GM21576 (cell line): ENCODE results near the gene PRDX5.

ENCODE experiments used
- ATAC-seq: cut with Tn5 transposase; IDR thresholded peaks from one replicate; pipeline ENCODE4 v1.9.1; 2021; ENCODE audit warnings: mild to moderate bottlenecking, moderate library complexity; ENCODE audit not compliant: unreplicated experiment

PRDX5 gene

DNA sequence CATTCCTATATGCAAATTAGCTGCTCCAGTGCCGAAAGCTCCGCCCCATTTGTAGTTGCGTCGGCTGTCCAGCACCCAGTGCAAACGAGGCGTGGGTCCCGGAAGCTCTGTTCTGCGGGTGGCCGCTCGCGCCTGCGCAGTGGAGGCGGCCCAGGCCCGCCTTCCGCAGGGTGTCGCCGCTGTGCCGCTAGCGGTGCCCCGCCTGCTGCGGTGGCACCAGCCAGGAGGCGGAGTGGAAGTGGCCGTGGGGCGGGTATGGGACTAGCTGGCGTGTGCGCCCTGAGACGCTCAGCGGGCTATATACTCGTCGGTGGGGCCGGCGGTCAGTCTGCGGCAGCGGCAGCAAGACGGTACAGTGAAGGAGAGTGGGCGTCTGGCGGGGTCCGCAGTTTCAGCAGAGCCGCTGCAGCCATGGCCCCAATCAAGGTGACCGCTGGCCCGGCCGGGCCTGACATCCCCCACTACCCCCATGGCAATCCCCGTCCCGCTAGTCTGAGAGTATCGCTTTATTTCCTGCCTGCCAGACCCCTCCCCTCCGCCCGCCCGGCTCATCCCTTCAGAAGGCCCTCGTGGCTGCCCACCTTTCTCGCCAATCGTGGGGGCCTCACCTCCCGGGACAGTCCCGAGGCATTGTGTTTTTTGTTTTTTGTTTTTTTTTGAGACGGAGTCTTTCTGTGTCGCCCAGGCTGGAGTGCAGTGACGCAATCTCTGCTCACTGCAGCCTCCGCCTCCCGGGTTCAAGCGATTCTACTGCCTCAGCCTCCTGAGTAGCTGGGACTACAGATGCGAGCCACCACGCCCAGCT, at the start of gene PRDX5:
PRDX5 (plus strand) TSS at position 161 of the 805 bp plus-strand sequence; CDS start at position 256, 95 bp downstream.
- peak; percentile 64 for ATAC-seq

DNA sequence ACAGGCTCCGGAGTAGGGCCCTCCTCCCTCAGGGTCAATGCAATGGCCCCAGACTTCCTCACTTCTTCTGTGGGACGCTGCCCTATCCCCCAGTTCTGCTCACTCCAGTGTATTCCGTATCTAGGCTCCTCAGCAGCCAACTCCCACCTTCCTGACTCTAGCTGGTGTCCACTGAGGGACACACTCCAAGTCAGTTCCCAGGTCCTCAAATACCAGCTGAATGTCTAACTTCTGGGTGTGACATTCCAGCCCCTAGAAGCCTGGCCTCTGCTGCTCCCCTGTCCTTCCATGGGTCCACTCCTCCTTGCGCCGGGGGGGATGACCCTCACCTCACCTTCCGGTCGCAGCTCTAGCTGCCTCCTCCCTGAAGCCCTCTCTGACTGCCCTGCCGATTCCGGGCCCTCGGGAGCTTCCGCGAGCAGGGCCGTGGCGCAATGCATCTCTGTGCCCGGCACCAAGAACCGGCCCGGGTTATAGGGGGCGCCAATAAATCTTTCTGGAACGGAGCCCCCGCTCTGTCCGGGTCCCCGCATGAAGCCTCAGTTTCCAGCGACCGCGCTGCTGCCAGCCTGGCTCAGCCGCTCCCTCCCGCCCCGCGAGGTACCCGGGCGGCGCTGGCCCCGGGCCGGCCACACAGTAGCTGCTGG, 48.9 kb upstream of the PRDX5 start:
- ATAC-seq: peak; percentile 7

DNA sequence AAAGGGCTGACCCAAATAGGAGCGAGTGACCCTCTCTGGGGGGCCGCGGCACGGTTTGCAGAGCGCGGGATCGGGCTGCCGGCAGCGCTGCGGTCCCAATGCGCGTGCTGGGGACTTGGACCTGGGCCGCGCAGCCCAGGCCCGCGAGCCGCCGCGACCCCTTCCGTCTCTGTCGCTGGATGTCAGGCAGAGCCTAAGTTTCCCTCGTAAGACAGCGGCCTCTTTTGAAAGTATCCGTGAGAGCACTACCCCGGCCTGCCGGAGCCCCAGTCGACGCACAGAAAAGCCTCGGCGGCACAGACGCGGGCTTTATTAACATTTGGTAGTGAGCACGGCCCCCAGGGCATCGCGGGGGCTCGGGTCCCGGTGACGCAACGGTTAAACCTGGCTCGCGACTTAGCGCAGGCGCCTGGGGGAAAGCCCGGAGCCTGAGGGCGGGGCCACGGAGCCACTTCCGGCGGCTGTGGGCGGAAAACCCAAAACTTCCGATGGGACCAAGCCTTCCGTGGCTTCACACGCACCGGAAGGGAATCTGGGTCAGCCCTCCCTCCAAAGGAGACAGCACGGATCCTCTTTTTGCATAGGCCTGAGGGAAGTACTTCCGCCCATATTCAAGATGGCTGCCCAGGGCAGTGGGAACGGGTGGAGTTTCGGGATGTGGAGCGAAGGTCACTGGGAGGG, 48.2 kb upstream of the PRDX5 start:
- peak; percentile 57 for ATAC-seq

DNA sequence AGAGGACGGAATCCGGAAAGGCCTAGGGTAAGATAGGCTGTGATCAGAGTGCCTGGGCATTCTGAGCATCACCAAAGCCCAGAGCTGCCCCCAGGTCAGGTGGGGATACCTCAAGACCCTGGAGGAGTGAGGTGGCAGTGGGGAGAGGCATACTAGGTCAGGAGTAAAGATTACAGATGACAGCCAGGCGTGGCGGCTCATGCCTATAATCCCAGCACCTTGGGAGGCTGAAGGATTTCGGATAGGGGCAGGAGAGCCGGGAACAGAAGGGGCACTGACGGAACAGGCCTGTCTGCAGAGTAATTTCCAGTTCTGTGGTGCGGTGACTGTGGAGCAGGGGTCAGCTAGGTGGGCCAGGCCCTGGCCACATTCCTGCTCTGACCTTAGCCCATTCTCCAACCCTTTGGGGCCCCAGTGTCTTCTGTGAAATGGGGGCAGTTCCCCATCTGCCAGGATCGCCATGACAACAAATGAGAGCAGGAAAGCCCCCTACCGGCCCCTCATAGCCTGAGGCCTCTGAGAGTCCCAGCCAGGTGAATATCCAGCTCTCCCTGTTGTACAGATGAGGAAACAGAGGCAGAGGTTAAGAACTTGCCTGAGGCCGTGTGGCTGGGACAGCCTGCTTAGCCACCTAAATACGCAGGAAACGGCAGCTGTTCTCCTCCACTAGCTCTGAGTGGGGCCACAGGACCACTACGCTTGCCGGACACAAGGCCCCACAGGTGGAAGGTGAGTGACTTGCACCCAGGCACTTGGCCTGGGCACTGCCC, 42.7 kb upstream of the PRDX5 start:
- ATAC-seq: no peak

DNA sequence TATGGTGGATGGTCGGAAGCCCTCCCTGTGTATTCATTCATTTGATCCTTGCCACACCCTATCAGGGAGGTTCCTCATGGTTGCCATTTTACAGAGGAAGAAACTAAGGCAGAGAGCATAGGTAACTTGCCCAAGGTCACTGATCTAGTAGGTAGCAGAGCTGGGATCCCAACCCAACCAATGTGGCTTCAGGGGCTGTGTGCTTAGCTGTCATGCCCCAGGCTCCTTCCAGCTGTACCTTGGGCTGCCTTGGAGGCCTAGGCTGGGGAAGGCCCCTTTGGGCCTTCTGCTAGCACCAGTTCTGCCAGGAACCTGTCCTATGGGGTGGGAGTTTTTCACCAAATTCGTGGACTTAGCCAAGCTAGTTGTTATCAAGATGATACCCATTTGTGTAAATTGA, 42.1 kb upstream of the PRDX5 start:
- no peak for ATAC-seq

DNA sequence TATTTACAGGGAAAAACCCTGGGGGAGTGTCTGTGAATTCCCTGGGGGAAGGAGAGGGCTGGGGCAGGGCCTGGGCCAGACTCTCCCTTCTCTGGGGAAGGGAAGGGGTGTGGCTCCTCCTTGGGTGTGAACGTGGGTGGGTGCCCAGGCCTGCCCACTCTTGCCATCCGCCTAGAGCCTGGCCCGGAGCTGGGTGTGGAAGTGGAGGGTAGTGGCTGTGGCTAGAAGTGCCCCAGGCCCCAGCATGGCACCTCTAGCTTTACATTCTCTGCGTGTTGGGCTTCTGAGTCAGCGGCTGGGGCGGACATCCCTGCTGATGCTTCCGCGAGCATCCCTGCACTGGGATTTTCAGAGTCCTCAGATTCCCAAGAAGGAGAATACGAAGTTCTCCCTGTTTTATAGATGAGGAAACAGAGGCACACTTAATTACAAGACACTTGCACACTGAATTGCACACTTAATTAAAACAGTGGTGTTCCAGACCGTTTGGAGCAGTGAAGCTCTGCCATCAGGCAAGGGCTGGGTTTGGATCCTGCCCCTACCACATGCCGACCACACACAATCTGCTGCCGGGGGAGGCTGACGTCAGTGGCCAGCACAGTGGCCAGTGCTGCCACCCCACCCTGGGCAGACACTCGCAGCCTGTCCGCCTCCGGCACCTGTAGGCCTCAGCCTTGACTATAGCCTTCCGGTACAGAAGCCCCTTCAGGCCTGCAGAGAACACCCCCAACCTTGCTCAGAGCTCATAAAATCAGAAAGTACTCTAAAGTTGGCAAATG, 41.1 kb upstream of the PRDX5 start:
- ATAC-seq: no peak

DNA sequence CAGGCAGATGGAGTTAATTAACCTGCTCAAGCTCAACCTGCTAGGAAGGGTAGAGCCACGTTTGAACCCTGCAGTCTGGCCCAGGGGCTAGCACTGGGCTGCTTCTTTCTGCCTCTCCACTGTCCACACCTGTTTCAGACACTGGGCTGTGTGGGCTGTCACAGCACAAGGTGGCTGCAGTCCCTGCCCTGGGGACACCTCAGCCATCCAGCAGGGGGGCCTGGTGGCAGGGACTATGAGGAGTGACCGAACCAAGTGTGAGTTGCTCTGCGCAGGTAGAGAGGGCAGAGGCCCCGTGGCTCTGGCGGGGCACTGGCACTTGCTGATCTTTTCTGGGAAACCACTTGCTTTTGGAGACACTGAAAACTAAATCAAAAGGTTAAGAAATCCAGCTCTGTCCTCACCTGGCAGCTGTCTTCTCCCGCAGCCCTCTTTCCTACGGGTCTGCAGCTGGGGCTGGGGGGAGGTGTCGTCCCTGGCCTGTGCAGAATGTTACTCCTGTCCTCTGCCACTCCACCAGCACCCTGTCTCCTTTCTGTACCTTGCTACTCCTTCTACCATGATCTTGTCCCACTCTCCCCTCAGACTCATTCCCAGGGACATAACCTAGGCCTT, 39.2 kb upstream of the PRDX5 start:
- ATAC-seq: no peak

DNA sequence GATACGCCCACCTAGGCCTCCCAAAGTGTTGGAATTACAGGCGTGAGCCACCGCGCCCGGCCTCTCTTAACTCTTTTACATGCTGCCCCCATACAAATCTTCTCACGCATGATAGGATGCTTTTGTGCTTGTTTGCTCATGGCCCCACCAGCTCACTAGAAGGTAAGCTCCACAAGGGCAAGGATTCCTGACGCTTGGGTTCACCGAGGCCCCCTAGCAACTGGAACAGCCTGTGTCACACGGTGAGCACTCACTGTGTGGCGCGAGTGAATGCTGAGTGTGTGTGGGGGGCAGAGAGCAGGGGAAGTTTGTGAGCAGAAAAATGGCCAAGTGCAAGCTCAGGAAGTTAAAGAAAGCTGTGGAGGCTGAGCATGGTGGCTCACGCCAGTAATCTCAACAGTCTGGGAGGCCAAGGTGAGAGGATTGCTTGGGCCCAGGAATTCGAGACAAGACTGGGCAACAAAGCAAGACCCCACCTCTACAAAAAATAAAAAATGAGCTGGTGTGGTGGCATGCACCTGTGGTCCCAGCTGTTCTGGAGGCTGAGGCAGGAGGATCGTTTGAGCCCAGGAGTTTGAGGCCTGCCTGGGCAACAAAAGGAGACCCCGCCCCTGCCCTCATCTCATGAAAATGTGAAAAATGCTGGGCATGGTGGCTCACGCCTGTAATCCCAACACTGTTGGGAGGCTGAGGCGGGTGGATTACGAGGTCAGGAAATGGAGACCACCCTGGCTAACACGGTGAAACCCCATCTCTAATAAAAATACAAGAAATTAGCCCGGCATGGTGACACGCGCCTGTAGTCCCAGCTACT, 35.8 kb upstream of the PRDX5 start:
- no peak for ATAC-seq

DNA sequence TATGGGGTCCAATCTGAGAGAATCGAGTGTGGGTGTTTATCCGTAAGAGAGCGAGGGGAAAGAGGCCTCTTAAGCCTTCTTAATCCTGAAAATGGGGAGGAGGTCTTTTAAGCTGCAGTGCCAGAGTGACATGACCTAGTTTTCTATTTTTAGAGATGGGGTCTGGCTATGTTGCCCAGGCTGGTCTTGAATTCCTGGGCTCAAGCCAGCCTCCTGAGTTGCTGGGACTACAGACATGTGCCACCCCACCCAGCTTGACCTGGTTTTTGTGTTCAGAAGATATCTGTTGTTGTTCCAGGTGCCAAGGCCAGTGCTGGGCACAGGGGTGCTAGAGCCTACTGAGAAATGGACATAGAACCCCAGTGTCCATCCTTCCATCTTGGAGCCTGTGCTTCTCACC, 34.8 kb upstream of the PRDX5 start:
- no peak for ATAC-seq

DNA sequence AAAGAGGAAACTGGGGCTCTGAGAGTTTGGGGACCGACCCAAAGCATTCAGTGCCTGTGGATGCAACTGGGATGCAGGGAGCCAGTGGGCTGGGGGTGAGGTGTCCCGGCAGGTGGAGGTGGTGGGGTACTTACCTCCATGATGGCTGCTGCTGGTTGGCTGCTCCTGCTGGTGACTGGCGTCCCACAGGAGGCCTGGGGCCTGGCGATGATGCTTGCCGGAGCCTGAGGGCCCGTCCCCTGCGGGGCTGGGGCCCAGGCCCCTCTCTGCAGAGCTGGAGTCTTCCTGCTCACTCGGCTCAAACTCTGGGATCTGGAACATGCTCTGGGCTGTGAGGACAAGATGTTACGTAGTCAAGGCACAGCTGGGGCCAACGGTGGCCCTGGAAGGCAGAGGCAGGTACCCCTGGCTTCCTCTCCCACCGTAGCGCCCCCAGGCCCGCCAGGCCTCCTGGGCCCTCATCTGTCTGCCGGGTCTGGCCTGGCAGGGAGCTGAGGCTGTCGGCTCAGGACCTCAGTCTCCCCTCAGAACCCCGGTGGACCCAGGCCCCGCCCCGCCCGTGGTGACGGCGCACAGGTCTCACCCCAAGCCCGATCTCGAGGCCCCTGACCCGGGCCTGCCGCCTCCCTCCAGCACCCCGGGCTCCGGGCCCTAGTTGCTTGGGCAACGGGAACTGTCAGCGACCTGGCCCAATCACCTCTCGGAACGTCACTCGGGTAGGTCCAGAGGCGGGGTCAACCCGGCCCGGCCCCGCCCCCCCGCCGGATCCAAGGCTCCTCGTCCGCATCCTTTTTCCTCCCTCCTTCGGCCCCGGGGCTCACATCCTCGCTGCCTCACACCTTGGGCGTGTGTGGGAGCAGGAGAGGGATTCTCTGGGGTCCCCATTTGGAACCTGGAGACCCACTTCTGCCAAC, 33.6 kb upstream of the PRDX5 start, which contains the start of gene BAD:
BAD (minus strand) TSS at position 618 of the 914 bp plus-strand sequence; CDS start at position 321, 297 bp downstream.
- ATAC-seq: peak; percentile 71

DNA sequence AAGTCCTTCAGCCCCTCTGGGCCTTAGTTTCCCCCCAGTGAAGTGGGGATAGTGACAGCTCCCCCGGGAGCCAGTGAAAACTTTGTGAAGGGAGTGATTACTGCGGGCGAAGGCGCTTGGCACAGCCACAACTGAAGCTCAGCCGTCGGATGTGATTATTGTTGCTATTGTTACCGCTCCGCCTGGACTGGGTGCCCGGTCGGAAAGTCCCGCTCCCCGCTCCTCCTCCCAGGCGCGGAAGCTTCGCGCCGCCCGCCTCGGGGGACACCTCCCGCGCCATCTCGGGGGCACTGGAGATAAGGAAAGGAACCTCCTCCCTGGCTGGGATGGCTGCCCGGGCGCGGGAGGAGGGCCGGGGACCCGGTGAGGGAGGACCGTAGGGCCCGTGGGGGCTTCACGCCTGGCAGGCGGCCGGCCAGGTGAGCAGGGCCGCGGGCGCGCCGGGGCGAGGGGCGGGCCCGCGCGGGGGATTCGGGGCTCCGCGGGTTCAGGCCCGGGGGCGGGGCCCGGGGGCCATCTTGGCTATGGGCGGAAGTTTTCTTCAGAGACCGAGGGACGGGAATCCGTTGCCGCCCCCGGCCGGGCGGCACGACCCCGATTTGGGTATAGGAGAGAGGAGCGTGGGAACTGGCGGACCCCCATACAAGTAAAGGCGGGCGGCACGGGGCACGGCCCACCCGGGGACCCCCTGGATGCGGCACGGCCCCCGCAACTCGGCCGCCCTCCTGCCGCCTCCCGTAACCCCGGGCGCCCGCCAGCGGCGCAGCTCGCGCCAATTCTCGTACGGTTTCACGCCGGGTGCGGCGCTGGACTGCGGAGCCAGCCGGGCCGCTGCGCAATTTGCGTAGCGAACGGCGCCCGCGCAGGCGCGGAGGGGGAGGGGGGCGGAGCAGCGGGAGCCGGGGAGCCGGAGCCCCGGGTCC, 32.7 kb upstream of the PRDX5 start, which contains the start of gene GPR137:
GPR137 (plus strand) TSS at position 887 of the 923 bp plus-strand sequence. CDS start 677 bp downstream, outside the sequence.
- ATAC-seq: peak; percentile 56

DNA sequence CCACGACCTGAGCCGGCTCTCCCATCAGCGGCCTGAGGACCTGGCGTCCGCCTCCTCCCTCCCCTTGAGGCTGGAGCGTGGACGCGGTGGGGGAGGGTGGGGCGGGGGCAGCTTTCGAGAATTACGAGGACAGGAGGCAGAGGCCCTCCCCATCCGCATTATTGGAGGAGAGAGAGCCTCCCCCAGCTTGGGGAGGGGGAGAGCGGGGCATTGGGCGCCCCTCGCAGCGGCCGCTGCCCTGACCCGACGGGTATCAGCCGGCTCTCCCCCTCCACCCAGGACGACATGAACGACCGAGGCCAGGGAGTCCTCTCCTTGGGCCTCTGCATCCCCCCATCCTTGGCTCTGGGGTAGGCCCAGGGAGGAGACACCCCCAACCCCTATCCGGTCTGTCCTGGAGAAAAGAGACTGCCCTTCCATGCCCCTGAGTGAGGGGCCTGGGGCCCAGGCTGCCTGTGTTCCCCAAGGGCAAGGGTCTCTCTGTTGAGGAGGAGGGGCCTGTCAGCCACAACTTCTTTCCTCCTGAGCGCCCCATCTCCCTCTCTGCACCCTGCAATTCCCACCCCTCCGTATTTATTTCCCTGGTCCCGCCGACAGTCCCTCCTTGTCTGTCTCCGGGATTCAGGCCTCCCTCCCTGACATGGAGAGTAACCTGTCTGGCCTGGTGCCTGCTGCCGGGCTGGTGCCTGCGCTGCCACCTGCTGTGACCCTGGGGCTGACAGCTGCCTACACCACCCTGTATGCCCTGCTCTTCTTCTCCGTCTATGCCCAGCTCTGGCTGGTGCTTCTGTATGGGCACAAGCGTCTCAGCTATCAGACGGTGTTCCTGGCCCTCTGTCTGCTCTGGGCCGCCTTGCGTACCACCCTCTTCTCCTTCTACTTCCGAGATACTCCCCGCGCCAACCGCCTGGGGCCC, 31.8 kb upstream of the PRDX5 start:
- ATAC-seq: peak; percentile 1

DNA sequence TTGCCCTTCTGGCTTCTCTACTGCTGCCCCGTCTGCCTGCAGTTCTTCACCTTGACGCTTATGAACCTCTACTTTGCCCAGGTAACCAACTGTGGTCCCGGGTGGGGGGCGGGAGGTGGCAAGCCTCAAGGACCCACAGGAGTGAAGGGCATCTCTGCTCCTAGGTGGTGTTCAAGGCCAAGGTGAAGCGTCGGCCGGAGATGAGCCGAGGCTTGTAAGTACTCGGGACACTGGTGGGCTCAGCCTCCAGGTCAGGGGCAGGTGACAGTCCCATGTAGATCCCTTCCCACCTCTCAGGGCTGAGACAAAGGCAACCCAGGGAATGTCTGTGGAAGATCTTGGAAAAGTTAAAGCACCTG, 31.1 kb upstream of the PRDX5 start:
- ATAC-seq: no peak

DNA sequence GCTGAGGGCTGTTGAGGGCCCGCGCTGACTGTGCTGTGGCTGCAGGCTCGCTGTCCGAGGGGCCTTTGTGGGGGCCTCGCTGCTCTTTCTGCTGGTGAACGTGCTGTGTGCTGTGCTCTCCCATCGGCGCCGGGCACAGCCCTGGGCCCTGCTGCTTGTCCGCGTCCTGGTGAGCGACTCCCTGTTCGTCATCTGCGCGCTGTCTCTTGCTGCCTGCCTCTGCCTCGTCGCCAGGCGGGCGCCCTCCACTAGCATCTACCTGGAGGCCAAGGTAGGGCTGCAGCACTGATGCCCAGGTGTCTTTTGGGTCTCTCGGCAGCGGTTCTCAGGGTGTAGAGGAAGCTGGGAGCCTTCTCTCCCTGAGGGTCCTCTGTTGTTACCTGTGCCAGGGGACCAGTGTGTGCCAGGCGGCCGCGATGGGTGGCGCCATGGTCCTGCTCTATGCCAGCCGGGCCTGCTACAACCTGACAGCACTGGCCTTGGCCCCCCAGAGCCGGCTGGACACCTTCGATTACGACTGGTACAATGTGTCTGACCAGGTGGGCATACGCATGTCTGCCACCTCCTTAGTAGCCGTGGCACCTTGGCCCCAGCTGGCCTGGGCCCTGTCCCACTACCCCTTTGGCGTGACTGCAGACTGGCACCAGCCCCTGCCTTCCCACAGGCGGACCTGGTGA, 30.1 kb upstream of the PRDX5 start:
- no peak for ATAC-seq

DNA sequence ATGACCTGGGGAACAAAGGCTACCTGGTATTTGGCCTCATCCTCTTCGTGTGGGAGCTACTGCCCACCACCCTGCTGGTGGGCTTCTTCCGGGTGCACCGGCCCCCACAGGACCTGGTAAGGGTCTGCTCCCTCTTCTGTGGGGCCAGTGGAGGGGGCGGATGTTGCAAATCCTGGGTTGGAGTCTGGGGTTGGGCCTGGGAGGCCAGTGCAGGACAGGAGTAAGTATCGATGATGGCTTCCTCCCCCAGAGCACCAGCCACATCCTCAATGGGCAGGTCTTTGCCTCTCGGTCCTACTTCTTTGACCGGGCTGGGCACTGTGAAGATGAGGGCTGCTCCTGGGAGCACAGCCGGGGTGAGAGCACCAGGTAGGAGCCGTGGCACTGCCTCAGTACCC, 29.6 kb upstream of the PRDX5 start:
- no peak for ATAC-seq
